Astrocyte (in vitro differentiated cells and primary cell): ENCODE results near the gene TNFAIP2. TPM values are rescaled to one million over a fixed set of nuclear protein-coding genes. Genes with fewer than 3 reads are reported as not detected.

Experiments
- DNase-seq: peaks from one replicate; pipeline ENCODE4 v3.0.0-alpha.2; 2010; ENCODE audit warnings: low read depth
- FAIRE-seq: peaks from 2 replicates; lab custom pipeline; 2011; peaks lifted over from hg19 to GRCh38; lab: Jason Lieb, UNC
- H2AFZ ChIP-seq: 2 replicates; pipeline ENCODE4 v1.6.0; 2012; ENCODE audit warnings: low read depth, low read length, inconsistent platforms
- H3K27ac ChIP-seq: 2 replicates; pipeline ENCODE4 v1.5.1; 2011; ENCODE audit warnings: low read depth, low read length, inconsistent platforms
- H3K27me3 ChIP-seq: 2 replicates; pipeline ENCODE4 v1.6.0; 2011; ENCODE audit warnings: low read length, inconsistent platforms; ENCODE audit not compliant: insufficient read depth
- H3K36me3 ChIP-seq: 2 replicates; pipeline ENCODE4 v1.5.1; 2011; ENCODE audit warnings: low read length, inconsistent platforms; ENCODE audit not compliant: insufficient read depth
- H3K4me1 ChIP-seq: 2 replicates; pipeline ENCODE4 v1.5.1; 2011; ENCODE audit warnings: low read length, inconsistent platforms; ENCODE audit not compliant: insufficient read depth
- H3K4me2 ChIP-seq: 2 replicates; pipeline ENCODE4 v1.6.0; 2012; ENCODE audit warnings: low read length, inconsistent platforms
- H3K4me3 ChIP-seq: 2 replicates; pipeline ENCODE4 v1.5.1; 2011; ENCODE audit warnings: low read depth, mild to moderate bottlenecking, low read length, inconsistent platforms; ENCODE audit not compliant: insufficient read depth
- H3K79me2 ChIP-seq: 2 replicates; pipeline ENCODE4 v1.6.0; 2012; ENCODE audit warnings: mild to moderate bottlenecking, low read length, inconsistent platforms; ENCODE audit not compliant: insufficient read depth
- H3K9ac ChIP-seq: 2 replicates; pipeline ENCODE4 v1.6.0; 2012; ENCODE audit warnings: mild to moderate bottlenecking, low read length, inconsistent platforms
- H3K9me3 ChIP-seq: 2 replicates; pipeline ENCODE4 v1.5.1; 2012; ENCODE audit warnings: low read depth, mild to moderate bottlenecking, low read length, inconsistent platforms; ENCODE audit not compliant: insufficient read depth
- H4K20me1 ChIP-seq: 2 replicates; pipeline ENCODE4 v1.6.0; 2012; ENCODE audit warnings: low read length, inconsistent platforms; ENCODE audit not compliant: insufficient read depth
- H3K27ac Mint-ChIP-seq: one replicate; pipeline ENCODE4 v1.8.0; 2021; ENCODE audit warnings: mild to moderate bottlenecking, mixed read lengths; ENCODE audit not compliant: unreplicated experiment
- H3K27me3 Mint-ChIP-seq: one replicate; pipeline ENCODE4 v1.8.0; 2021; ENCODE audit warnings: low read depth, mixed read lengths; ENCODE audit not compliant: unreplicated experiment
- H3K36me3 Mint-ChIP-seq: one replicate; pipeline ENCODE4 v1.8.0; 2021; ENCODE audit warnings: low read depth, mixed read lengths; ENCODE audit not compliant: unreplicated experiment
- H3K4me1 Mint-ChIP-seq: one replicate; pipeline ENCODE4 v1.8.0; 2021; ENCODE audit warnings: low read depth, mixed read lengths; ENCODE audit not compliant: unreplicated experiment
- H3K4me3 Mint-ChIP-seq: one replicate; pipeline ENCODE4 v1.8.0; 2021; ENCODE audit warnings: mild to moderate bottlenecking, moderate library complexity, mixed read lengths; ENCODE audit not compliant: unreplicated experiment
- H3K9me3 Mint-ChIP-seq: one replicate; pipeline ENCODE4 v1.8.0; 2021; ENCODE audit warnings: mild to moderate bottlenecking, mixed read lengths; ENCODE audit not compliant: unreplicated experiment
- EZH2 ChIP-seq: IDR thresholded peaks from 2 replicates; pipeline ENCODE4 v1.6.1; 2012; ENCODE audit warnings: mild to moderate bottlenecking, low read length, inconsistent platforms; ENCODE audit not compliant: insufficient read depth
- total RNA-seq: library from RNA; stranded (reverse); gene quantifications from 2 replicates; pipeline ENCODE4 v1.2.1, GENCODE V29; 2021
- TF ChIP-seq, protein P1 (sequence below): IDR thresholded peaks from 2 replicates; pipeline ENCODE4 v1.5.1; 2011; ENCODE audit warnings: low read depth, mild to moderate bottlenecking, inconsistent platforms, low read length, moderate library complexity; ENCODE audit not compliant: insufficient read depth

The TNFAIP2 gene
- total RNA-seq, 1 donor from 2014 or later = 29.5 TPM

DNA sequence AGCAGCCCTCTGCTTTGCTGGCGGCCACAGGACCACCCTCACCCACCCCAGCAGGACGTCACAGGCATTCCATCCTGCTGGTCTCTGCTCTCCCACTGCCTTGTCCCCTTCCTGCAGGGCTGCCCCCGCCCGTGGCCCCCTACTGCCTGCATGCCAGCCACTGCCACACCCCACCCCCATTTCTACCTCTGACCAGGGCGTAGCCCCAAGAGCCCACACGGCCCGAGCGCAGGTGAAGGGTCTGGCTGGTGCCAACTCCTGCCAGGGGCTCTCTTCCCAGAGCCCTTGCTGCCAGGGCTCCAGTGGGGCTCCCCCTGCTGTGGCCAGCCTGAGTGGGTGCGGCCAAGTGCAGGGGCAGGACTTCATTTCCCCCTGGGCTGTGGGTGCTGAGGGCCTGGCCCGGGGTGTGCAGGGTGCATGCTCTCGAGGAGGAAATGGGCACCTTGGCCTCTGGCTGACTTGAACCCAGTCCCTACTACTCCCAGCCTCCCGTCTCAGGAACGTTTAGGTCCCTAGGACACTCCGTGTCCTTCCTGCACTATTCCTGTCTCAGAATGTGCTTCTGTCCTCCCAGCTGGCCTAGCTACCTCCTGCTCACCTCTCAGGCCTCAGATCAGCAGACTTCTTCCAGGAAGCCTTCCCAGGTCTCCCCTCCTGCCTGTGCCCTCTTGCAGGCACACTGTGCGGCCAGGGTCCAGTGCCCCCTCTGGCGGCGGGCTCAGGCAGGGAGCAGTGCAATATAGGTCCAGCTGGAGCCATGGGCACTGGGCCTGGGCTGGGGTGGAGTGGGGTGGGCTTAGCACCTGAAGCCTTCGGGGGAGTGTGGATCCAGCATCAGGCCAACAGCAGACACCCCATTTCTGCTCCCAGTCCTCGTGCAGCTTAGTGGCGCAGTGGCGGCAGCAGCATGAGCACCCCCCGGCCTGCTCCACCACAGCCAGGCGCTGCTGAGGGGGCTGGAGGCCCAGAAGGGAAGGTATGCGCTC is 37.9 kb upstream of the TNFAIP2 start:
- Histone ChIP-seq H3K79me2 (no peaks in the 10 kb centered on the region), H3K9ac (no peak overlapping the region), H3K4me1 (no peaks in the 10 kb centered on the region), H3K4me2 (no peak overlapping the region), H3K36me3 (no peaks in the 10 kb centered on the region), H3K27ac (no peak overlapping the region), H3K4me3 (no peak overlapping the region), H3K9me3 (no peaks in the 10 kb centered on the region), H4K20me1 (no peaks in the 10 kb centered on the region), H3K27me3 (peaks cover 15% of the 10 kb centered on the region), H2AFZ (no peak overlapping the region)
- Mint-ChIP-seq H3K4me1 (no peaks in the 10 kb centered on the region), H3K4me3 (no peak overlapping the region), H3K27me3 (peaks cover 25% of the 10 kb centered on the region), H3K36me3 (no peaks in the 10 kb centered on the region), H3K27ac (no peak overlapping the region), H3K9me3 (no peaks in the 10 kb centered on the region)
- TF ChIP-seq EZH2 = no peak
- TF ChIP-seq, protein P1, sequence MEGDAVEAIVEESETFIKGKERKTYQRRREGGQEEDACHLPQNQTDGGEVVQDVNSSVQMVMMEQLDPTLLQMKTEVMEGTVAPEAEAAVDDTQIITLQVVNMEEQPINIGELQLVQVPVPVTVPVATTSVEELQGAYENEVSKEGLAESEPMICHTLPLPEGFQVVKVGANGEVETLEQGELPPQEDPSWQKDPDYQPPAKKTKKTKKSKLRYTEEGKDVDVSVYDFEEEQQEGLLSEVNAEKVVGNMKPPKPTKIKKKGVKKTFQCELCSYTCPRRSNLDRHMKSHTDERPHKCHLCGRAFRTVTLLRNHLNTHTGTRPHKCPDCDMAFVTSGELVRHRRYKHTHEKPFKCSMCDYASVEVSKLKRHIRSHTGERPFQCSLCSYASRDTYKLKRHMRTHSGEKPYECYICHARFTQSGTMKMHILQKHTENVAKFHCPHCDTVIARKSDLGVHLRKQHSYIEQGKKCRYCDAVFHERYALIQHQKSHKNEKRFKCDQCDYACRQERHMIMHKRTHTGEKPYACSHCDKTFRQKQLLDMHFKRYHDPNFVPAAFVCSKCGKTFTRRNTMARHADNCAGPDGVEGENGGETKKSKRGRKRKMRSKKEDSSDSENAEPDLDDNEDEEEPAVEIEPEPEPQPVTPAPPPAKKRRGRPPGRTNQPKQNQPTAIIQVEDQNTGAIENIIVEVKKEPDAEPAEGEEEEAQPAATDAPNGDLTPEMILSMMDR = no peak
- FAIRE-seq (no peak), DNase-seq (no peak)

DNA sequence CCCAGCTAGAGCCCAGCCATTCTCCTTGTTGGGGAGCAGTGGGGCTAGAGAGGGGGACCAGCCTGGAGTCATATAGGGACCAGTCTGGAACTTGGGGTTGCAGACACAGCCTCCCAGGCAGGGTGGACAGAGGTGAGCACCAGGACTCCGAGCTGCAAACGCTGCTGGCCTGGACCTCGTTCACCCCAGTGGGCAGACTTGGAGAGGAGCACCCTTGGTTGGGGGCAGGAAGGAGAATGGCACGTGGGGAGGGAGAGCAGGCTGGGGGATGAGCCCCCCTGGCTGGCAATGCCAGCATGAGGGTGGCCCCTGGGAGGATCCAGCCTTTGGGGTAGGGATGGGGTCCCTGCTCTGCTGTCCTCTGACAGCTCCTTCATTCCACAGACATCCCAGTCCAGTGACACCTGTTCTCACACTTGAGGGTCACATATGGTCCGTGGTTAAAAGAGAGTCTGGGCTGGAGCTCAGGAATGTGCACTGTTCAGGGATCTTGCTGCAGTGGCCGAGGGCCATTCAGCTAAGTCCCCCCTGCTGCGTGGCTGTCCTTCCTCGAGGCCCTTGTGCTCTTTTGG is 36.4 kb upstream of the TNFAIP2 start:
- Histone ChIP-seq H3K4me1 (peaks cover 6% of the 10 kb centered on the region), H2AFZ (no peak overlapping the region), H3K36me3 (no peaks in the 10 kb centered on the region), H3K27ac (no peak overlapping the region), H4K20me1 (no peaks in the 10 kb centered on the region), H3K79me2 (no peaks in the 10 kb centered on the region), H3K4me2 (no peak overlapping the region), H3K27me3 (peaks cover 15% of the 10 kb centered on the region), H3K9me3 (no peaks in the 10 kb centered on the region), H3K4me3 (no peak overlapping the region), H3K9ac (no peak overlapping the region)
- TF ChIP-seq, protein P1 = no peak
- TF ChIP-seq EZH2 = no peak
- no peak overlapping the region for H3K4me3 Mint-ChIP-seq
- no peak for FAIRE-seq
- no peaks in the 10 kb centered on the region for H3K36me3 Mint-ChIP-seq
- DNase-seq = no peak
- H3K9me3 Mint-ChIP-seq = no peaks in the 10 kb centered on the region
- no peaks in the 10 kb centered on the region for H3K4me1 Mint-ChIP-seq
- H3K27ac Mint-ChIP-seq = no peak overlapping the region
- H3K27me3 Mint-ChIP-seq = peaks cover 31% of the 10 kb centered on the region
